HG03520 (cell line): ENCODE results near the gene IER3IP1.
"Not testable (repeated sequence)": the region's sequence is repeated elsewhere in the genome, so short reads cannot be mapped to it uniquely, and the experiment has no call there.

Experiments used
- ATAC-seq: cut with Tn5 transposase; IDR thresholded peaks from one replicate; pipeline ENCODE4 v1.9.1; 2021; ENCODE audit warnings: mild to moderate bottlenecking, moderate library complexity; ENCODE audit not compliant: unreplicated experiment

The IER3IP1 gene

GRCh38 chr18:47160256-47160655 lies 15.9 kb downstream of the IER3IP1 start:
- ATAC-seq = no peak

- not testable (repeated sequence) for ATAC-seq
Observed at GRCh38 chr18:47158404-47158803, 17.8 kb downstream of the IER3IP1 start.

- ATAC-seq = no peak
Observed at GRCh38 chr18:47151439-47151838, 24.7 kb downstream of the IER3IP1 start.

- ATAC-seq = no peak
Observed at GRCh38 chr18:47150824-47151366, 25.3 kb downstream of the IER3IP1 start.

GRCh38 chr18:47150029-47150823 lies 25.9 kb downstream of the IER3IP1 start, which contains the start of gene HDHD2:
Gene HDHD2 (minus strand): TSS chr18:47150500. CDS start chr18:47136439, 14,061 bp downstream.
- ATAC-seq = peak; percentile 72

GRCh38 chr18:47149457-47150028 lies 26.6 kb downstream of the IER3IP1 start:
- no peak for ATAC-seq

GRCh38 chr18:47146206-47146605 lies 30.0 kb downstream of the IER3IP1 start:
- ATAC-seq = no peak

- no peak for ATAC-seq
Observed at GRCh38 chr18:47143899-47144485, 32.2 kb downstream of the IER3IP1 start.

GRCh38 chr18:47143153-47143552 lies 33.0 kb downstream of the IER3IP1 start:
- no peak for ATAC-seq

- no peak for ATAC-seq
Observed at GRCh38 chr18:47141289-47141688, 34.9 kb downstream of the IER3IP1 start.

GRCh38 chr18:47121146-47121545 lies 55.0 kb downstream of the IER3IP1 start:
- no peak for ATAC-seq

GRCh38 chr18:47120428-47120827 lies 55.7 kb downstream of the IER3IP1 start:
- ATAC-seq = peak; percentile 92

- no peak for ATAC-seq
Observed at GRCh38 chr18:47118981-47119380, 57.2 kb downstream of the IER3IP1 start.

- no peak for ATAC-seq
Observed at GRCh38 chr18:47115205-47115604, 61.0 kb downstream of the IER3IP1 start.

GRCh38 chr18:47113796-47114540 lies 62.2 kb downstream of the IER3IP1 start:
- ATAC-seq = no peak

GRCh38 chr18:47110492-47111274 lies 65.5 kb downstream of the IER3IP1 start:
- ATAC-seq = no peak

- no peak for ATAC-seq
Observed at GRCh38 chr18:47109720-47110119, 66.4 kb downstream of the IER3IP1 start.

- ATAC-seq = no peak
Observed at GRCh38 chr18:47108998-47109405, 67.2 kb downstream of the IER3IP1 start.

GRCh38 chr18:47108373-47108772 lies 67.8 kb downstream of the IER3IP1 start:
- no peak for ATAC-seq
